Upper lobe of right lung (tissue), 1 donor: Measurements from ENCODE around the gene NEIL3. TPM values are rescaled to one million over a fixed set of nuclear protein-coding genes. Genes with fewer than 3 reads are reported as not detected.
A peak's percentile ranks its signal among the peaks of the same experiment; 100 is the strongest.

ENCODE experiments used
- ATAC-seq: fragments of 200-7000 bp; cut with Tn5 transposase; one replicate; pipeline ENCODE4 v1.9.1; 2020; ENCODE audit warnings: mild to moderate bottlenecking, moderate library complexity
- DNase-seq: peaks from one replicate; pipeline ENCODE4 v3.0.0-alpha.2; 2020
- H3K27ac ChIP-seq: fragments of 200-600 bp; one replicate; pipeline ENCODE4 v1.8.0; 2022
- H3K27me3 ChIP-seq: fragments of 200-600 bp; one replicate; pipeline ENCODE4 v1.8.0; 2022; ENCODE audit warnings: mild to moderate bottlenecking
- H3K36me3 ChIP-seq: fragments of 200-600 bp; one replicate; pipeline ENCODE4 v1.8.0; 2022
- H3K4me1 ChIP-seq: fragments of 200-600 bp; one replicate; pipeline ENCODE4 v1.8.0; 2022
- H3K4me3 ChIP-seq: fragments of 200-600 bp; one replicate; pipeline ENCODE4 v1.8.0; 2022; ENCODE audit warnings: mild to moderate bottlenecking
- H3K9me3 ChIP-seq: fragments of 200-600 bp; one replicate; pipeline ENCODE4 v1.8.0; 2022
- intact Hi-C: fragments of 100-400 bp; cut with DNase I; formaldehyde crosslinking; loops from one replicate; pipeline ENCODE4 v1.11.0; 2022
- total RNA-seq: library from RNA; stranded (reverse); fragmentation: NEBNext Ultra II Directional; extraction: Animal tissue kit (Norgen Biotek cat#: 25700); gene quantifications from one replicate; pipeline ENCODE4 v1.2.1, GENCODE V29; 2021
- TF ChIP-seq, protein P1 (sequence below): fragments of 200-600 bp; IDR thresholded peaks from one replicate; pipeline ENCODE4 v1.8.0; 2022; ENCODE audit warnings: antibody characterized with exemption
- donor health status: DM: no; HTN: yes; CAD: no; lungs with severe emphysema.

NEIL3 gene
- total RNA-seq, 1 donor from 2014 or later, result 0.52 TPM

DNA sequence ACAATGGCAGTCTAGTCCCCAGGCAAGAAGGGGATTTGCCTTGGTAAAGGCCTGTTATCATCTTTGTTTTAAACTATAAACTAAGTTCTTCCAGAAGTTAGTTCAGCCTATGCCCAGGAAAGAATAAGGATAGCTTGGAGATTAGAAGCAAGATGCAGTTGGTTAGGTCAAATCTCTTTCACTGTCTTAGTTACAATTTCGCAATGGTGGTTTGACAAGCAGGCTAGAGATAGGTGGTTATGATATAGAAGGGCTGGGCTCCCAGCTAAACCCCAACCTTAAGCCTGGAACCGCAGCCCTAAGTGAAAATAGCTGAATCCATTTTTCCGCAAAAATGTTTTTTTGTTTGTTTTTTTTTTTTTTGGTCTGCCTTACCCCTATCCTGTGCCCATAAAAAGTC, 41.8 kb upstream of the NEIL3 start:
- Histone ChIP-seq H3K4me3 (no peak overlapping the region), H3K27me3 (no peaks in the 10 kb centered on the region), H3K4me1 (no peaks in the 10 kb centered on the region), H3K27ac (no peak overlapping the region), H3K36me3 (no peaks in the 10 kb centered on the region), H3K9me3 (no peaks in the 10 kb centered on the region)
- ATAC-seq, result no peak
- intact Hi-C loops, result no loop called here
- TF ChIP-seq, protein P1, sequence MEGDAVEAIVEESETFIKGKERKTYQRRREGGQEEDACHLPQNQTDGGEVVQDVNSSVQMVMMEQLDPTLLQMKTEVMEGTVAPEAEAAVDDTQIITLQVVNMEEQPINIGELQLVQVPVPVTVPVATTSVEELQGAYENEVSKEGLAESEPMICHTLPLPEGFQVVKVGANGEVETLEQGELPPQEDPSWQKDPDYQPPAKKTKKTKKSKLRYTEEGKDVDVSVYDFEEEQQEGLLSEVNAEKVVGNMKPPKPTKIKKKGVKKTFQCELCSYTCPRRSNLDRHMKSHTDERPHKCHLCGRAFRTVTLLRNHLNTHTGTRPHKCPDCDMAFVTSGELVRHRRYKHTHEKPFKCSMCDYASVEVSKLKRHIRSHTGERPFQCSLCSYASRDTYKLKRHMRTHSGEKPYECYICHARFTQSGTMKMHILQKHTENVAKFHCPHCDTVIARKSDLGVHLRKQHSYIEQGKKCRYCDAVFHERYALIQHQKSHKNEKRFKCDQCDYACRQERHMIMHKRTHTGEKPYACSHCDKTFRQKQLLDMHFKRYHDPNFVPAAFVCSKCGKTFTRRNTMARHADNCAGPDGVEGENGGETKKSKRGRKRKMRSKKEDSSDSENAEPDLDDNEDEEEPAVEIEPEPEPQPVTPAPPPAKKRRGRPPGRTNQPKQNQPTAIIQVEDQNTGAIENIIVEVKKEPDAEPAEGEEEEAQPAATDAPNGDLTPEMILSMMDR, result no peak
- no peak for DNase-seq

DNA sequence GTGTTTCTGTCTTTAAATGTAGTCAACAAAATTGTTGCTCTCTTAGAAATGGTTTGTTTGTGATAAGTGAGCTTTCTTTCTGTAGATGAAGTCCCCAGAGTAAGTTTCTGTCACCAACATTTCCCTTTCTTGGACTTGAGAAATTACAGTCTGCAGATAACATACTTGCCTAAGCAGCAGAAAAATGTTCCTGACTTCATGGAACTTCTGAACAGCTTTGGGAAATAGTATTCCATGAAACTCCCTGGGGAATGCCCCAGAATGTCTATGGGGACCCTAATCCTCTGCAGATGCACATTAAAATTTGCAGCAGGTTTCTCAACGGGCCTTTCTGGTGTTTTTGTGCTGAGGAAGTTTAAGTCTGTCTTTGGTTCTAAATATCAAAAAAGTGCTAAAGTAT, 38.6 kb upstream of the NEIL3 start:
- no peak overlapping the region for H3K27ac ChIP-seq
- H3K9me3 ChIP-seq, result no peaks in the 10 kb centered on the region
- no peaks in the 10 kb centered on the region for H3K27me3 ChIP-seq
- no peaks in the 10 kb centered on the region for H3K4me1 ChIP-seq
- intact Hi-C loops, result no loop called here
- DNase-seq (no peak), ATAC-seq (no peak)
- H3K4me3 ChIP-seq, result no peak overlapping the region
- no peaks in the 10 kb centered on the region for H3K36me3 ChIP-seq
- TF ChIP-seq, protein P1, result no peak

DNA sequence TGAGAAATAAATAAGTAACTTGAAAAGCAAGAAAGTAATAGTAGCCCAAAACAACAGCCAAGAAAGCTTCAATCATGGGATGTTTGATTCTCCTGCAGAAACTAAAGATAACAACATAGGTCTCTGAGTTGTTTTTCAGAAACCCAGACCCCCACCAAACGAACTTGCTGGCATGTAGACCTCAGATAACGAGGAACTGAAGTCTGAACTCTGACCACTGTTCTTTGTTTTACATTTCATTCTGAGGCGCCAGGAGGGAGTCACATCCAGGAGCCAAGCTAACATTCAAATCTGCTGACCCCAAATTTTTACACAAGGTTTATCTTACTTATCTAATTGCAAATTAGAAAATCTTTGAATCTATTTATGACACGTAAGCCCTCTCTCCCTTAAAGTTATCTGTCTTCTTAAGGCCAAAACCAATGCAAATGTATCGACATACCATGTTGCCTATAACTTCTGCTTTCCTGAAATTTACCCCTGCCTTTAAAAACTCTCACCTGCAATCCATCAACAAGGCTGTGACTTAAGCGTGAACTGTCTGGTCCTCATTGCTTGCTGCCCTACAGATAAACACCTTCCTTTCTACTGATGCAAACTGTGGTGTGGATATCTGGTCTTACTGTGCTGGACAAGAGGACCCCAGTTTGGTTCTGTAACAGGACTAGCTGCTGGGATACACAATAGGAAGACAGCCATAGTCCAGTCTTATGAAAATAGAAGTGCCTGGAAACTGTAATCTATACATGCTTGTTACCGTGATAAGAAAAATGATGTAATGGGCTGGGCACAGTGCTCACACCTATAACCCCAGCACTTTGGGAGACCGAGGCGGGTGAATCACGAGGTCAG, 37.5 kb upstream of the NEIL3 start:
- H3K27me3 ChIP-seq, result no peaks in the 10 kb centered on the region
- TF ChIP-seq, protein P1, result no peak
- H3K4me1 ChIP-seq, result no peaks in the 10 kb centered on the region
- ATAC-seq (no peak), DNase-seq (no peak)
- no peak overlapping the region for H3K4me3 ChIP-seq
- H3K27ac ChIP-seq, result no peak overlapping the region
- H3K9me3 ChIP-seq, result no peaks in the 10 kb centered on the region
- intact Hi-C loops, result no loop called here
- H3K36me3 ChIP-seq, result no peaks in the 10 kb centered on the region

DNA sequence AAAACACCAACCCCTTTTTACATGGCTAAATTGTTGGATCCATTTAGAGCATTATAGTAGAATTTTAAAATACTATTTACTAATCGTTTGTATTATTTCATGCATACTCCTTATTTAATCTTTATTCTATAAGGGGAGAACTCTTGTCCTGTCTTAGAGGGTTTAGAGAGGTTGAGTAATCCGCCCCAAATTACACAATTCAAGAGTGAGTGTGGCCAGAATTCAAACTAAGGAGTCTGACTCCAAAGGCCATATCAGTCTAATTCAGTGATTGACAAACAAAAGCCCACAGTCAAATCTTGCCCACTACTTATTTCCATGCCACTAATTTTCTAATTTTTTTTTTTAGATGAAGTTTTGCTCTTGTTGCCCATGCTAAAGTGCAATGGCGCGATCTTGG, 33.7 kb upstream of the NEIL3 start:
- Histone ChIP-seq H3K27ac (no peak overlapping the region), H3K9me3 (no peaks in the 10 kb centered on the region), H3K4me3 (no peak overlapping the region), H3K27me3 (no peaks in the 10 kb centered on the region), H3K4me1 (no peaks in the 10 kb centered on the region), H3K36me3 (no peaks in the 10 kb centered on the region)
- TF ChIP-seq, protein P1, result no peak
- ATAC-seq (no peak), DNase-seq (no peak)
- intact Hi-C loops, result no loop called here

DNA sequence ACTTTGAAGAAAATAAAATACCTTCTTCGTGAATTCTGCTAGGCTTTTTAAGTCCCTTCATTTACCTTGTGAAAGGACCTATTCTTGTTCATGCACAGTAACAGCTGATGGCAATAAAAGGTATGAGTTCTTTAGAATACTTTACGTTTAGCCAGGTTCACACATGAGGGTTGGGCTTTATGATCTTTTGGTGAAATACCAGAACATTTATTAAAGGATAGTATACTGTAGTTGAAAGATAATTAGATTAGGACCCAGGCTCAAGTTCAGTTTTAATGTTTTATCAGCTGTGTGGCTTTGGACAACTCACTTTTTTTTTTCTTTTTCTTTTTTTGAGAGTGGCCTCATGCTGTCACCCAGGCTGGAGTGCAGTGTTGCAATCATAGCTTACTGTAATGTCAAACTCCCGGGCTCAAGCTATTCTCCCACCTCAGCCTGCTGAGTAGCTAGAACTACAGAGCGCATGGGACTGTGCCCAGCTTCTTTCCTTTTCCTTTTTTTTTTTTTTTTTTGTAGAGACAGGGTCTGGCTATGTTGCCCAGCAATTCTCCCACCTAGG, 28.2 kb upstream of the NEIL3 start:
- Histone ChIP-seq H3K4me3 (no peak overlapping the region), H3K36me3 (no peaks in the 10 kb centered on the region), H3K9me3 (no peaks in the 10 kb centered on the region), H3K27ac (no peak overlapping the region), H3K4me1 (peaks cover 12% of the 10 kb centered on the region), H3K27me3 (no peaks in the 10 kb centered on the region)
- intact Hi-C loops, result no loop called here
- ATAC-seq (peak; percentile 69), DNase-seq (no peak)
- TF ChIP-seq, protein P1, result no peak
